Measurements from ENCODE around the gene FUT7. TPM values are rescaled to one million over a fixed set of nuclear protein-coding genes. Genes with fewer than 3 reads are reported as not detected.

Gene FUT7
- total and polyA plus RNA-seq, 9 of the 15 experiments (the other 6 are each of a cell fraction or from before 2014, with no cell fraction given): not detected

- TF ChIP-seq ZNF280A (IDR thresholded peaks at IDR 0.05; ENCODE audit: low read depth, partially characterized antibody): no peak
- TF ChIP-seq SP2 (IDR thresholded peaks at IDR 0.05; ENCODE audit: extremely low read depth, low read depth, low read length, poor library complexity, severe bottlenecking): no peak
- no peak for TF ChIP-seq PCBP2 (IDR thresholded peaks at IDR 0.05; ENCODE audit: low read depth, low read length, poor library complexity, severe bottlenecking)
- no peak for TF ChIP-seq THAP7 (CRISPR knock-in tag; IDR thresholded peaks at IDR 0.05)
- TF ChIP-seq AFF4 (CRISPR knock-in tag; IDR thresholded peaks at IDR 0.05): no peak
- TF ChIP-seq ZNF23 (CRISPR knock-in tag; IDR thresholded peaks at IDR 0.05): no peak
- no peak for TF ChIP-seq CREB1 (IDR thresholded peaks at IDR 0.05)
- no peak for TF ChIP-seq CREB1 (CRISPR knock-in tag; IDR thresholded peaks at IDR 0.05)
Measured at GRCh38 chr9:136985027-136985602, 46.8 kb downstream of the FUT7 start (continued).
